CD14-positive monocyte (primary cell): ENCODE data around the gene ETS1. TPM values are rescaled to one million over a fixed set of nuclear protein-coding genes. Genes with fewer than 3 reads are reported as not detected.

Experiments used
- DNase-seq, 3 donors: peaks; one replicate each; pipeline ENCODE4 v3.0.0-alpha.2; 2011 to 2022
- H2AFZ ChIP-seq: 2 replicates; pipeline ENCODE4 v1.6.0; 2012; ENCODE audit warnings: mild to moderate bottlenecking, low read depth, low read length, inconsistent platforms; ENCODE audit not compliant: insufficient read depth, poor library complexity, severe bottlenecking
- H3K27ac ChIP-seq, 2 donors: 1 replicate in 1 of 2; 2 replicates in 1 of 2; pipeline ENCODE4 v1.5.1; 2012 to 2013; ENCODE audit warnings: low read length in 2 of 2, control low read depth in 1 of 2, inconsistent platforms in 1 of 2, low read depth in 1 of 2, mild to moderate bottlenecking in 1 of 2
- H3K27me3 ChIP-seq, 2 donors: one replicate each; pipeline versions ENCODE4 v1.6.0 to v1.6.1; 2011 to 2013; ENCODE audit warnings: low read length in 2 of 2; ENCODE audit not compliant: control insufficient read depth in 2 of 2, insufficient read depth in 2 of 2
- H3K36me3 ChIP-seq, 2 donors: replicated peaks in 1 of 2; 1 replicate in 1 of 2; 2 replicates in 1 of 2; pipeline versions ENCODE4 v1.5.1 to v1.6.1; 2012 to 2013; ENCODE audit warnings: low read length in 2 of 2, control low read depth in 1 of 2, inconsistent platforms in 1 of 2, mild to moderate bottlenecking in 1 of 2; ENCODE audit not compliant: insufficient read depth in 2 of 2, control insufficient read depth in 1 of 2
- H3K4me1 ChIP-seq, 2 donors: 1 replicate in 1 of 2; 2 replicates in 1 of 2; pipeline versions ENCODE4 v1.5.1 to v1.6.1; 2012 to 2013; ENCODE audit warnings: low read length in 2 of 2, control low read depth in 1 of 2, inconsistent platforms in 1 of 2, mild to moderate bottlenecking in 1 of 2, moderate library complexity in 1 of 2; ENCODE audit not compliant: insufficient read depth in 2 of 2, control insufficient read depth in 1 of 2
- H3K4me2 ChIP-seq: replicated peaks from 2 replicates; pipeline ENCODE3; 2012; ENCODE audit warnings: low read length, moderate library complexity, mild to moderate bottlenecking; ENCODE audit not compliant: poor library complexity, severe bottlenecking; ENCODE audit errors: extremely low read depth
- H3K4me3 ChIP-seq, 3 experiments: fragments of 200-600 bp in 1 of 3; sonication (generic) in 1 of 3; replicated peaks in 1 of 3; 1 replicate in 2 of 3; 2 replicates in 1 of 3; pipeline ENCODE4 v1.5.1; 2011 to 2013; ENCODE audit warnings: low read length in 3 of 3, mild to moderate bottlenecking in 3 of 3, control low read depth in 2 of 3, low read depth in 2 of 3, inconsistent platforms in 1 of 3, moderate library complexity in 1 of 3
- H3K79me2 ChIP-seq: 2 replicates; pipeline ENCODE4 v1.6.0; 2012; ENCODE audit warnings: mild to moderate bottlenecking, control low read depth, inconsistent platforms, low read length, moderate library complexity; ENCODE audit not compliant: insufficient read depth
- H3K9ac ChIP-seq: 2 replicates; pipeline ENCODE4 v1.6.0; 2017; ENCODE audit warnings: low read length, mild to moderate bottlenecking; ENCODE audit not compliant: insufficient read depth, poor library complexity, severe bottlenecking
- H3K9me3 ChIP-seq, 2 donors: replicated peaks in 1 of 2; 1 replicate in 1 of 2; 2 replicates in 1 of 2; pipeline versions ENCODE4 v1.5.1 to v1.6.1; 2012 to 2013; ENCODE audit warnings: low read length in 2 of 2, control low read depth in 1 of 2; ENCODE audit not compliant: control insufficient read depth in 1 of 2, insufficient read depth in 1 of 2
- H4K20me1 ChIP-seq: 2 replicates; pipeline ENCODE4 v1.6.0; 2012; ENCODE audit warnings: mild to moderate bottlenecking, low read length, control low read depth, moderate library complexity; ENCODE audit not compliant: insufficient read depth
- H3K27ac Mint-ChIP-seq, 7 donors: one replicate each; pipeline ENCODE4 v1.8.0; 2020; ENCODE audit warnings: mild to moderate bottlenecking in 7 of 7, mixed read lengths in 7 of 7, moderate library complexity in 6 of 7, inconsistent platforms in 2 of 7
- H3K27me3 Mint-ChIP-seq, 3 donors: one replicate each; pipeline ENCODE4 v1.8.0; 2021 to 2022; ENCODE audit warnings: low read depth in 3 of 3, mild to moderate bottlenecking in 3 of 3, mixed read lengths in 3 of 3, moderate library complexity in 3 of 3, inconsistent platforms in 1 of 3
- H3K36me3 Mint-ChIP-seq, 2 donors: one replicate each; pipeline ENCODE4 v1.8.0; 2020; ENCODE audit warnings: mixed read lengths in 2 of 2, inconsistent platforms in 1 of 2, mild to moderate bottlenecking in 1 of 2
- H3K4me1 Mint-ChIP-seq: one replicate; pipeline ENCODE4 v1.8.0; 2020; ENCODE audit warnings: mild to moderate bottlenecking, mixed read lengths
- H3K4me3 Mint-ChIP-seq, 2 donors: one replicate each; pipeline ENCODE4 v1.8.0; 2020; ENCODE audit warnings: mild to moderate bottlenecking in 2 of 2, mixed read lengths in 2 of 2, moderate library complexity in 1 of 2
- H3K9me3 Mint-ChIP-seq, 7 donors: one replicate each; pipeline ENCODE4 v1.8.0; 2020 to 2022; ENCODE audit warnings: mixed read lengths in 7 of 7, mild to moderate bottlenecking in 6 of 7, moderate library complexity in 6 of 7, inconsistent platforms in 2 of 7
- CTCF ChIP-seq: fragments of 200-600 bp; IDR thresholded peaks from one replicate; pipeline ENCODE4 v1.8.0; 2022; ENCODE audit warnings: antibody characterized with exemption, mild to moderate bottlenecking
- WGBS: methylation state at CpG from one replicate; pipeline ENCODE4 v1.1.5; 2013; ENCODE audit warnings: missing lambda C conversion rate; ENCODE audit not compliant: insufficient coverage; 5-methylcytosine and 5-hydroxymethylcytosine counted together
- intact Hi-C, 2 donors: fragments of 100-400 bp; cut with micrococcal nuclease; formaldehyde crosslinking; loops; one replicate each; pipeline versions ENCODE4 v1.15.0 to v1.15.1; 2023
- polyA plus RNA-seq, 3 donors: library from polyadenylated mRNA; depleted of rRNA in 1 of 3; unstranded in 2 of 3; stranded (reverse) in 1 of 3; fragments of 300-500 nt in 2 of 3; fragments of >200 nt in 1 of 3; fragmentation: Illumina TruSeq in 2 of 3; gene quantifications; 1 replicate in 2 of 3; 2 replicates in 1 of 3; pipeline ENCODE4 v1.2.3, GENCODE V29; 2012 to 2021

ETS1 gene
- polyA plus RNA-seq, 3 donors, result 0.67 to 1.6 (median 1.6) TPM

DNA sequence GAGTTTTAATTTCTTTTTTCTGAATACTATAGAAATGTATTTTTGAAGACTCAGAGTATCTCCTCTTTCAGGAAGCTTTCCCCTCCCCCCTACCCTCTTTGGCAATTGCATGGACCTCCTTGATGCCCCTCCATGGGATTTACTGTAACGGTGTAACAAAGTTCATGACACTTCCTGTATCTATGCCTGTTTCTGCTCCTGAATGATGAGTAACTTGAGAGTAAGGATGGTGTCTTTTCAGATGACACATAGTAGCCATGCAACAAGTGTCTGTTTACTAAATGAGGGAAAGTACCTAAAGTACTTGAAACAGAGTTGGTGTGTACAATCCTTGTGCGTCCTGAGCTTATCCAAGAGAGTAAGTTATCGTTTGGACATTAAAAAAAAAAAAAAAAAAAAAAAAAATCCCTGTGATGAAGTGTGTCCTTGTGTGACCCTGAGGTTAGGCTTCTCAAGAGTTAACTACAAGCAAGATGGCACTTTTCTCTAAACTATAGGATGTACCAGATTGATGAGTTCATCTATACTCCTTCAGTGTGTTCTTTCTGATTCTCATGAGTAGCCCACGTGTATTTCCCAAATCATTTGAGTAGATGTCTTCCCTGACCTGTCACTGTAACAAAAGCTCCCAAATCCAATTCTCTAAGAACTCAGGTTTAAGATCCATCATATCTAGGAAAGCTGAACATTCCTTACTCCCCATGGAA is 7.4 kb downstream of the ETS1 start:
- WGBS, result 0% methylated on average over 1 of the region's 4 CpGs
- no peaks in the 10 kb centered on the region for H3K36me3 ChIP-seq
- H3K4me1 Mint-ChIP-seq, result peaks cover 72% of the 10 kb centered on the region
- H2AFZ ChIP-seq, result no peak overlapping the region
- H3K4me3 ChIP-seq, result no peak overlapping the region
- H3K4me2 ChIP-seq, result no peak overlapping the region
- H3K27me3 ChIP-seq, result no peaks in the 10 kb centered on the region
- no peak for TF ChIP-seq CTCF
- intact Hi-C loops, result loop anchor here in 1 of 2 donors (10.0 kb wide), 1 partner anchor 145 kb away; no protein-coding TSS in a partner anchor
- H3K36me3 Mint-ChIP-seq, result no peaks in the 10 kb centered on the region
- H3K4me3 Mint-ChIP-seq, result peak overlapping the region in 1 of 2 donors; percentile 52
- H3K27ac Mint-ChIP-seq, result peak overlapping the region; percentile 61 to 93 (median 87)
- peaks cover 56 to 75% of the 10 kb centered on the region in 2 donors for H3K4me1 ChIP-seq
- H3K9ac ChIP-seq, result peak overlapping the region; percentile 4
- peaks cover 0 to 2% (median 0%) of the 10 kb centered on the region in 7 donors for H3K9me3 Mint-ChIP-seq
- H4K20me1 ChIP-seq, result no peaks in the 10 kb centered on the region
- no peaks in the 10 kb centered on the region for H3K79me2 ChIP-seq
- H3K27ac ChIP-seq, result peak overlapping the region in 1 of 2 donors; percentile 78
- H3K27me3 Mint-ChIP-seq, result no peaks in the 10 kb centered on the region
- DNase-seq, result peak; percentile 78 to 92 (median 86)
- H3K9me3 ChIP-seq, result no peaks in the 10 kb centered on the region

DNA sequence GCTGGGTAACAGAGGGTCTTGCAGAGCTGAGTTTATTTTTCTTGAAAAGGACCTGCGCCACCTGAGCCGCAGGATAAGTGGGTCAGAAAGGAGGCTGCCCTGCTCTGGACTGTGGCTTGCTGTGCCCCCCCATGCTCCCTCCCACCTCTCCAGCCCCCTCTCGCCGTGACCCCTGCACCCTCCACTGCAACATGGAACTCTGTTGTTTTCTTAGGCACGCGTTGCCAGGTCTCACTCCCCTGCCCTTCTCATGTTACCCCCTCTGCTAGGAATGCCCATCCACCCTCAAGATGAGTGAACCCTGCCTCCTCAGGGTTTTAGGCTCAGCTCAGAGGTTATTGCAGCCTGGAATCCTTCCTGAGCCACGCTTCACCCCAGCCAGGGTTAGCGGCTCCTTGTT is 10.8 kb downstream of the ETS1 start:
- peaks cover 0 to 3% (median 0%) of the 10 kb centered on the region in 3 donors for H3K27me3 Mint-ChIP-seq
- Histone ChIP-seq H3K9ac (no peak overlapping the region), H3K27ac (no peak overlapping the region), H3K9me3 (no peaks in the 10 kb centered on the region), H3K27me3 (no peaks in the 10 kb centered on the region), H3K79me2 (no peaks in the 10 kb centered on the region), H3K4me2 (no peak overlapping the region), H2AFZ (no peak overlapping the region), H3K4me3 (no peak overlapping the region), H4K20me1 (no peaks in the 10 kb centered on the region), H3K36me3 (no peaks in the 10 kb centered on the region), H3K4me1 (peaks cover 38 to 53% of the 10 kb centered on the region in 2 donors)
- H3K4me1 Mint-ChIP-seq, result peaks cover 46% of the 10 kb centered on the region
- no peak for TF ChIP-seq CTCF
- H3K9me3 Mint-ChIP-seq, result no peaks in the 10 kb centered on the region
- WGBS, result 75% methylated on average over 5 of the region's 8 CpGs
- H3K36me3 Mint-ChIP-seq, result no peaks in the 10 kb centered on the region
- no peak overlapping the region for H3K4me3 Mint-ChIP-seq
- no peak for DNase-seq
- peak overlapping the region in 4 of 7 donors; percentile 13 to 86 (median 47) for H3K27ac Mint-ChIP-seq
- intact Hi-C loops, result no loop called here
